ENCODE data around the gene CCDC106.

DNA sequence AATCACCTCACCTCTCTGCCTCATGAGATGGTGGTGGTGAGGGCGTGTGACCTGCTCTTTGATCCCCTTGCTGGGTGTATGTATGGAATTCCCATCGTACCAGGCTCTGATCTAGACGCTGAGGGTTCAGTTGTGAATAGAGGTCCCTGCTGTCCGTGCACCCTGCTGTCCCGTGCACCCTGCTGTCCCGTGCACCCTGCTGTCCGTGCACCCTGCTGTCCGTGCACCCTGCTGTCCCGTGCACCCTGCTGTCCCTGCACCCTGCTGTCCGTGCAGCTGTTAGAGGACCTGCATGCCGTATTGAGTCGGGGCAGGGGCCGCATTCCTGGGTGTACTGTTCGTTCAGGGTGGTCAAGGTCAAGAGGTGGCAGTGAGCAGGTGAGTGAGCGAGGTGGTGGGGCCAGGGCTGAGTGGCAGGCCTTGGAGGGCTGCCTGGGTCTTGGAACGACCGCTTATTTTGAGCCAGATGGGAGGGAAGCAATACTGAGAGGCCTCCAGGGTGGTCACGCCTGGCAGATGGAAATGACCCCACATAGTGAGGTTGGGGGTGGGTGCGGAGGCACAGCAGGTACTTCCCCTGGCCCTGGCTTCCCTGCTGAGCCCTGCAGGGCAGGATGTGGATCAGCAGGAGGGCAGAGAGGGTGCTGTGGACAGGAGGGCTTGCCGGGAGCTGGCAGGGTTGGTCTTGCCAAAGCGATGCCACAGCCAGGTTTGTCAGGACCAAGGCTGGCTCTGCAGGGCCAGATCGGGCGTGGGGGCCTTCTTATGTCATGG, 22.5 kb downstream of the CCDC106 start:
- no peak for TF ChIP-seq FOXA1 (IDR thresholded peaks at IDR 0.05)
- TF ChIP-seq SP1 (IDR thresholded peaks at IDR 0.05): no peak
- TF ChIP-seq ZNF384 (IDR thresholded peaks at IDR 0.05): no peak
- no peak for TF ChIP-seq ELF4 (IDR thresholded peaks at IDR 0.05)
- TF ChIP-seq TARDBP (IDR thresholded peaks at IDR 0.05): no peak
- TF ChIP-seq L3MBTL2 (conservative IDR thresholded peaks at IDR 0.05): no peak
- TF ChIP-seq SUZ12 (IDR thresholded peaks at IDR 0.05): no peak
- no peak for TF ChIP-seq BHLHE40 (IDR thresholded peaks at IDR 0.05; ENCODE audit: borderline replicate concordance)
- TF ChIP-seq HDGF (IDR thresholded peaks at IDR 0.05; ENCODE audit: borderline replicate concordance): no peak
- no peak for TF ChIP-seq LEF1 (IDR thresholded peaks at IDR 0.05; ENCODE audit: borderline replicate concordance)
- no peak for TF ChIP-seq CTBP1 (IDR thresholded peaks at IDR 0.05; ENCODE audit: borderline replicate concordance)
- TF ChIP-seq FOXM1 (IDR thresholded peaks at IDR 0.05; ENCODE audit: borderline replicate concordance): no peak

All from HEK293T (cell line).